SH-SY5Y (cell line): ENCODE data around the gene AGTPBP1.

Experiments used
- GATA2 ChIP-seq: IDR thresholded peaks from 2 replicates; pipeline ENCODE4 v1.6.1; 2011; ENCODE audit warnings: mild to moderate bottlenecking, low read depth, low read length
- GATA3 ChIP-seq: IDR thresholded peaks from 2 replicates; pipeline ENCODE4 v1.6.1; 2011; ENCODE audit warnings: low read depth, mild to moderate bottlenecking, low read length, moderate library complexity

DNA sequence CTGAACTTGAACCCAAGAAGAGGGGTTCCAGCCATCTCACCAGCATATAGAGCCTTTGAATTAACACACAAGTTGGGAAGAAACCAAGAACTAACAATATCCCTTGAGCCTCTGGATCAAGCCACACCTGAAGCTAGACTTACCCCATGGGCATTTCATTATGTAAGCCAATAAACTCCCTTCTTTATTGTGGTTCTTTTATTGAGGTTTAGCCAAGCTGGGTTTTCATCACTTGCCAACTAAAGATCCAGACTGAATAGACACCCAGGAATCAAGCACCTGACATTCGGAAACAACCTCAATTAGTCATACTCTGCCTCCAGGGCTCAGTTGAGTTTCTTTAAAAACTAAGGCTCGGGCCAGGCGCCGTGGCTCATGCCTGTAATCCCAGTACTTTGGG is 226.7 kb downstream of the AGTPBP1 start:
- TF ChIP-seq GATA3 (no peak), GATA2 (no peak)
